HepG2 (cell line): ENCODE measurements around the gene MCOLN1. TPM values are rescaled to one million over a fixed set of nuclear protein-coding genes. Genes with fewer than 3 reads are reported as not detected.

ENCODE experiments used
- AGO2 ChIP-seq: fragments of 200-400 bp; formaldehyde crosslinking; optimal IDR thresholded peaks from 2 replicates; pipeline ENCODE3; 2017; ENCODE audit warnings: mild to moderate bottlenecking, low read depth, low read length, moderate library complexity
- GABPB1 ChIP-seq: IDR thresholded peaks from 2 replicates; pipeline ENCODE4 v1.6.1; 2016; ENCODE audit warnings: mild to moderate bottlenecking, missing genetic modification reagents, moderate library complexity, missing compliant biosample characterization
- HMG20A ChIP-seq: IDR thresholded peaks from 2 replicates; pipeline ENCODE4 v1.6.1; 2016; ENCODE audit warnings: borderline replicate concordance
- HMGA1 ChIP-seq: sonication (generic); formaldehyde crosslinking; conservative IDR thresholded peaks from 2 replicates; pipeline ENCODE4 v1.4.0; 2020; ENCODE audit warnings: missing genetic modification reagents
- KDM2A ChIP-seq: sonication (generic); formaldehyde crosslinking; IDR thresholded peaks from 2 replicates; pipeline ENCODE4 v1.4.0; 2020; ENCODE audit warnings: low read depth, missing genetic modification reagents, borderline replicate concordance
- MIER3 ChIP-seq: IDR thresholded peaks from 2 replicates; pipeline ENCODE4 v1.6.1; 2016; ENCODE audit warnings: missing compliant biosample characterization, borderline replicate concordance
- MYC ChIP-seq: sonication (generic); formaldehyde crosslinking; IDR thresholded peaks from 2 replicates; pipeline ENCODE4 v1.9.0; 2021; ENCODE audit warnings: missing genetic modification reagents, borderline replicate concordance
- NCOA5 ChIP-seq: sonication (generic); formaldehyde crosslinking; IDR thresholded peaks from 2 replicates; pipeline ENCODE4 v1.4.0; 2020; ENCODE audit warnings: missing genetic modification reagents
- NFKB2 ChIP-seq: sonication (generic); formaldehyde crosslinking; IDR thresholded peaks from 2 replicates; pipeline ENCODE4 v1.4.0; 2020; ENCODE audit warnings: missing genetic modification reagents, borderline replicate concordance
- NKX3-1 ChIP-seq: sonication (generic); formaldehyde crosslinking; IDR thresholded peaks from 2 replicates; pipeline ENCODE4 v1.5.0; 2020; ENCODE audit warnings: missing genetic modification reagents
- TBX3 ChIP-seq: fragments of 450-650 bp; IDR thresholded peaks from 2 replicates; pipeline ENCODE4 v1.6.1; 2017; ENCODE audit warnings: antibody characterized with exemption, mild to moderate bottlenecking, inconsistent platforms, borderline replicate concordance
- ZBTB3 ChIP-seq: sonication (generic); formaldehyde crosslinking; IDR thresholded peaks from 2 replicates; pipeline ENCODE4 v1.4.0; 2020; ENCODE audit warnings: low read depth, mild to moderate bottlenecking, moderate library complexity, missing genetic modification reagents, borderline replicate concordance
- ZNF24 ChIP-seq: fragments of 450-650 bp; IDR thresholded peaks from 2 replicates; pipeline ENCODE4 v1.6.1; 2017; ENCODE audit warnings: antibody characterized with exemption, mild to moderate bottlenecking
- ZNF337 ChIP-seq: sonication (generic); formaldehyde crosslinking; IDR thresholded peaks from 2 replicates; pipeline ENCODE4 v1.5.1; 2020; ENCODE audit warnings: missing genetic modification reagents, low read depth, mild to moderate bottlenecking, borderline replicate concordance
- ZNF703 ChIP-seq: sonication (generic); formaldehyde crosslinking; IDR thresholded peaks from 2 replicates; pipeline ENCODE4 v1.5.1; 2020; ENCODE audit warnings: missing genetic modification reagents, mild to moderate bottlenecking, moderate library complexity, borderline replicate concordance
- polyA plus RNA-seq, 8 experiments: library from polyadenylated mRNA; depleted of rRNA in 3 of 8; stranded (reverse) in 7 of 8; unstranded in 1 of 8; fragments of >200 nt; fragmentation: Illumina TruSeq in 4 of 8; extraction: Trizol in 4 of 8; gene quantifications; 2 replicates each; pipeline versions ENCODE4 v1.2.1 to v1.2.3, GENCODE V29; 2011 to 2016; ENCODE audit warnings: low read depth in 4 of 8, missing spikeins in 1 of 8, mixed read lengths in 1 of 8; ENCODE audit not compliant: insufficient read depth in 1 of 8
- total RNA-seq, 5 experiments: library from RNA; depleted of rRNA; stranded (reverse); fragments of >200 nt; fragmentation: Illumina TruSeq; extraction: Trizol; gene quantifications; 2 replicates each; pipeline ENCODE4 v1.2.3, GENCODE V29; 2016; ENCODE audit warnings: low read depth in 1 of 5
- TF ChIP-seq, protein P1 (sequence below): sonication (generic); formaldehyde crosslinking; IDR thresholded peaks from 2 replicates; pipeline ENCODE4 v1.9.0; 2022; ENCODE audit warnings: low read depth, missing genetic modification reagents
- TF ChIP-seq, protein P2 (sequence below): sonication (generic); formaldehyde crosslinking; IDR thresholded peaks from 2 replicates; pipeline ENCODE4 v1.8.0; 2022; ENCODE audit warnings: mild to moderate bottlenecking, missing genetic modification reagents
- TF ChIP-seq, protein P3 (sequence below): sonication (generic); formaldehyde crosslinking; IDR thresholded peaks from 2 replicates; pipeline ENCODE4 v1.5.1; 2020; ENCODE audit warnings: missing genetic modification reagents, mild to moderate bottlenecking, borderline replicate concordance
- TF ChIP-seq, protein P4 (sequence below): sonication (generic); formaldehyde crosslinking; IDR thresholded peaks from 2 replicates; pipeline ENCODE4 v1.9.0; 2021; ENCODE audit warnings: missing genetic modification reagents, borderline replicate concordance

MCOLN1 gene
- total and polyA plus RNA-seq, 2 of the 13 experiments (the other 11 are each of a cell fraction or from before 2014, with no cell fraction given) = 3.4 to 15.7 TPM

DNA sequence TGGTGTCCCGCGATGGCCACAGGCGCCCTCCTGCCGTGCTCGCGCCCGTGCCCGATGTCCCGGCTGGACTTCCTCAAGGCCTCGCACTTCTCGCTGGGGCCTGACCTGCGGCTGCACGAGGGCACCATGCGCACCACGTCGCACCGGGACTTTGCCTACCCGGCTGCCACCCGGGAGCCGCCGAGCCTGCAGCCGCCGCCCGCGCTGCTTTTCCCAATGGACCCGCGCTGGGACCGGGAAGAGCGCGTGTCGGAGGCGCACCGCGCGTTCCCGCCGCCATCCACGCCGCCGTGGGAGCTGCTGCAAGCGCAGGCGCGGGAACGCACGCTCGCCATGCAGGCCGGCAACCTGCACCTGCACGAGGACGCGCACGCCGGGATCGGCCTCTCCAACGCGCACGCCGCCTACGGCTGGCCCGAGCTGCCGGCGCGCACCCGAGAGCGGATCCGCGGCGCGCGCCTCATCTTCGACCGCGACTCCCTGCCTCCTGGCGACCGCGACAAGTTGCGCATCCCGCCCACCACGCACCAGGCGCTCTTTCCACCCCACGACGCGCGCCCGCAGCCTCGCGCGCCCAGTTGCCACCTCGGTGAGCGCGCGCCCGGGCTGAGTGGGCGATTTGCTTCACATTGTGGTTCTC, 21.5 kb upstream of the MCOLN1 start (continued):
- TF ChIP-seq, protein P1, sequence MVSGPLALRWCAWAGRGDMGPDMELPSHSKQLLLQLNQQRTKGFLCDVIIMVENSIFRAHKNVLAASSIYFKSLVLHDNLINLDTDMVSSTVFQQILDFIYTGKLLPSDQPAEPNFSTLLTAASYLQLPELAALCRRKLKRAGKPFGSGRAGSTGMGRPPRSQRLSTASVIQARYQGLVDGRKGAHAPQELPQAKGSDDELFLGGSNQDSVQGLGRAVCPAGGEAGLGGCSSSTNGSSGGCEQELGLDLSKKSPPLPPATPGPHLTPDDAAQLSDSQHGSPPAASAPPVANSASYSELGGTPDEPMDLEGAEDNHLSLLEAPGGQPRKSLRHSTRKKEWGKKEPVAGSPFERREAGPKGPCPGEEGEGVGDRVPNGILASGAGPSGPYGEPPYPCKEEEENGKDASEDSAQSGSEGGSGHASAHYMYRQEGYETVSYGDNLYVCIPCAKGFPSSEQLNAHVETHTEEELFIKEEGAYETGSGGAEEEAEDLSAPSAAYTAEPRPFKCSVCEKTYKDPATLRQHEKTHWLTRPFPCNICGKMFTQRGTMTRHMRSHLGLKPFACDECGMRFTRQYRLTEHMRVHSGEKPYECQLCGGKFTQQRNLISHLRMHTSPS (CRISPR knock-in tag) = no peak
- no peak; the same call in 1 of the 2 replicates for TF ChIP-seq KDM2A (CRISPR knock-in tag)
- TF ChIP-seq, protein P2, sequence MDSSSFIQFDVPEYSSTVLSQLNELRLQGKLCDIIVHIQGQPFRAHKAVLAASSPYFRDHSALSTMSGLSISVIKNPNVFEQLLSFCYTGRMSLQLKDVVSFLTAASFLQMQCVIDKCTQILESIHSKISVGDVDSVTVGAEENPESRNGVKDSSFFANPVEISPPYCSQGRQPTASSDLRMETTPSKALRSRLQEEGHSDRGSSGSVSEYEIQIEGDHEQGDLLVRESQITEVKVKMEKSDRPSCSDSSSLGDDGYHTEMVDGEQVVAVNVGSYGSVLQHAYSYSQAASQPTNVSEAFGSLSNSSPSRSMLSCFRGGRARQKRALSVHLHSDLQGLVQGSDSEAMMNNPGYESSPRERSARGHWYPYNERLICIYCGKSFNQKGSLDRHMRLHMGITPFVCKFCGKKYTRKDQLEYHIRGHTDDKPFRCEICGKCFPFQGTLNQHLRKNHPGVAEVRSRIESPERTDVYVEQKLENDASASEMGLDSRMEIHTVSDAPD = no peak
- TF ChIP-seq NKX3-1 (CRISPR knock-in tag) = no peak
- no peak for TF ChIP-seq ZNF337 (CRISPR knock-in tag)
- TF ChIP-seq AGO2 = no peak
- peak; percentile 94; the same call in 1 of the 2 replicates for TF ChIP-seq NFKB2 (CRISPR knock-in tag)
- peak; percentile 65; the same call in 1 of the 2 replicates for TF ChIP-seq GABPB1 (CRISPR knock-in tag)
- TF ChIP-seq ZNF24 = no peak
- TF ChIP-seq HMGA1 (CRISPR knock-in tag) = no peak
- TF ChIP-seq ZBTB3 (CRISPR knock-in tag) = no peak
- TF ChIP-seq MIER3 = no peak
- no peak for TF ChIP-seq TBX3
- TF ChIP-seq HMG20A (CRISPR knock-in tag) = no peak
- TF ChIP-seq ZNF703 (CRISPR knock-in tag) = no peak; the same call in 1 of the 2 replicates
- TF ChIP-seq MYC = peak; percentile 77
- TF ChIP-seq NCOA5 (CRISPR knock-in tag) = no peak
- TF ChIP-seq, protein P3, sequence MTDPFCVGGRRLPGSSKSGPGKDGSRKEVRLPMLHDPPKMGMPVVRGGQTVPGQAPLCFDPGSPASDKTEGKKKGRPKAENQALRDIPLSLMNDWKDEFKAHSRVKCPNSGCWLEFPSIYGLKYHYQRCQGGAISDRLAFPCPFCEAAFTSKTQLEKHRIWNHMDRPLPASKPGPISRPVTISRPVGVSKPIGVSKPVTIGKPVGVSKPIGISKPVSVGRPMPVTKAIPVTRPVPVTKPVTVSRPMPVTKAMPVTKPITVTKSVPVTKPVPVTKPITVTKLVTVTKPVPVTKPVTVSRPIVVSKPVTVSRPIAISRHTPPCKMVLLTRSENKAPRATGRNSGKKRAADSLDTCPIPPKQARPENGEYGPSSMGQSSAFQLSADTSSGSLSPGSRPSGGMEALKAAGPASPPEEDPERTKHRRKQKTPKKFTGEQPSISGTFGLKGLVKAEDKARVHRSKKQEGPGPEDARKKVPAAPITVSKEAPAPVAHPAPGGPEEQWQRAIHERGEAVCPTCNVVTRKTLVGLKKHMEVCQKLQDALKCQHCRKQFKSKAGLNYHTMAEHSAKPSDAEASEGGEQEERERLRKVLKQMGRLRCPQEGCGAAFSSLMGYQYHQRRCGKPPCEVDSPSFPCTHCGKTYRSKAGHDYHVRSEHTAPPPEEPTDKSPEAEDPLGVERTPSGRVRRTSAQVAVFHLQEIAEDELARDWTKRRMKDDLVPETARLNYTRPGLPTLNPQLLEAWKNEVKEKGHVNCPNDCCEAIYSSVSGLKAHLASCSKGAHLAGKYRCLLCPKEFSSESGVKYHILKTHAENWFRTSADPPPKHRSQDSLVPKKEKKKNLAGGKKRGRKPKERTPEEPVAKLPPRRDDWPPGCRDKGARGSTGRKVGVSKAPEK = no peak
- TF ChIP-seq, protein P4, sequence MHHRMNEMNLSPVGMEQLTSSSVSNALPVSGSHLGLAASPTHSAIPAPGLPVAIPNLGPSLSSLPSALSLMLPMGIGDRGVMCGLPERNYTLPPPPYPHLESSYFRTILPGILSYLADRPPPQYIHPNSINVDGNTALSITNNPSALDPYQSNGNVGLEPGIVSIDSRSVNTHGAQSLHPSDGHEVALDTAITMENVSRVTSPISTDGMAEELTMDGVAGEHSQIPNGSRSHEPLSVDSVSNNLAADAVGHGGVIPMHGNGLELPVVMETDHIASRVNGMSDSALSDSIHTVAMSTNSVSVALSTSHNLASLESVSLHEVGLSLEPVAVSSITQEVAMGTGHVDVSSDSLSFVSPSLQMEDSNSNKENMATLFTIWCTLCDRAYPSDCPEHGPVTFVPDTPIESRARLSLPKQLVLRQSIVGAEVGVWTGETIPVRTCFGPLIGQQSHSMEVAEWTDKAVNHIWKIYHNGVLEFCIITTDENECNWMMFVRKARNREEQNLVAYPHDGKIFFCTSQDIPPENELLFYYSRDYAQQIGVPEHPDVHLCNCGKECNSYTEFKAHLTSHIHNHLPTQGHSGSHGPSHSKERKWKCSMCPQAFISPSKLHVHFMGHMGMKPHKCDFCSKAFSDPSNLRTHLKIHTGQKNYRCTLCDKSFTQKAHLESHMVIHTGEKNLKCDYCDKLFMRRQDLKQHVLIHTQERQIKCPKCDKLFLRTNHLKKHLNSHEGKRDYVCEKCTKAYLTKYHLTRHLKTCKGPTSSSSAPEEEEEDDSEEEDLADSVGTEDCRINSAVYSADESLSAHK (CRISPR knock-in tag) = no peak
